Stimulated activated CD8-positive, alpha-beta memory T cell treated with anti-CD3 and anti-CD28 coated beads, Interleukin-4, amount 100 ng/mL, for 24 hours (primary cell): ENCODE data around the gene FAF1.
"Not testable (repeated sequence)": the region's sequence is repeated elsewhere in the genome, so short reads cannot be mapped to it uniquely, and the experiment has no call there.

ENCODE experiments used
- DNase-seq: peaks from one replicate; pipeline ENCODE4 v3.0.0-alpha.2; 2020; ENCODE audit warnings: low read depth

FAF1 gene

GRCh38 chr1:50959303-50959912 is 659 bp downstream of the FAF1 start:
- no peak for DNase-seq

- no peak for DNase-seq
These were observed 5.0 kb downstream of the FAF1 start for GRCh38 chr1:50955116-50955515.

GRCh38 chr1:50952566-50952965 is 7.5 kb downstream of the FAF1 start:
- not testable (repeated sequence) for DNase-seq

- no peak for DNase-seq
These were observed 9.7 kb downstream of the FAF1 start for GRCh38 chr1:50950396-50950795.

- no peak for DNase-seq
These were observed 10.6 kb downstream of the FAF1 start for GRCh38 chr1:50949286-50949982.

GRCh38 chr1:50942334-50942733 is 17.7 kb downstream of the FAF1 start:
- DNase-seq, result no peak

- DNase-seq, result no peak
These were observed 19.8 kb downstream of the FAF1 start for GRCh38 chr1:50940291-50940690.

GRCh38 chr1:50936321-50936720 is 23.7 kb downstream of the FAF1 start:
- no peak for DNase-seq

- not testable (repeated sequence) for DNase-seq
These were observed 24.8 kb downstream of the FAF1 start for GRCh38 chr1:50935276-50935675.

GRCh38 chr1:50934838-50935237 is 25.2 kb downstream of the FAF1 start:
- no peak for DNase-seq

- DNase-seq, result not testable (repeated sequence)
These were observed 26.3 kb downstream of the FAF1 start for GRCh38 chr1:50933770-50934169.

- not testable (repeated sequence) for DNase-seq
These were observed 28.0 kb downstream of the FAF1 start for GRCh38 chr1:50932043-50932442.

- DNase-seq, result no peak
These were observed 28.9 kb downstream of the FAF1 start for GRCh38 chr1:50930965-50931737.

- no peak for DNase-seq
These were observed 29.9 kb downstream of the FAF1 start for GRCh38 chr1:50930193-50930592.

- no peak for DNase-seq
These were observed 30.6 kb downstream of the FAF1 start for GRCh38 chr1:50929376-50929958.

- DNase-seq, result no peak
These were observed 36.5 kb downstream of the FAF1 start for GRCh38 chr1:50923564-50923963.

GRCh38 chr1:50921029-50921428 is 39.0 kb downstream of the FAF1 start:
- DNase-seq, result no peak

GRCh38 chr1:50920409-50920808 is 39.7 kb downstream of the FAF1 start:
- DNase-seq, result no peak

GRCh38 chr1:50917138-50918137 is 42.6 kb downstream of the FAF1 start:
- no peak for DNase-seq

GRCh38 chr1:50915621-50916020 is 44.4 kb downstream of the FAF1 start:
- DNase-seq, result no peak

GRCh38 chr1:50913954-50914353 is 46.1 kb downstream of the FAF1 start:
- no peak for DNase-seq
